ENCODE results near the gene SIGLEC1. TPM values are rescaled to one million over a fixed set of nuclear protein-coding genes. Genes with fewer than 3 reads are reported as not detected.

SIGLEC1 gene
- total RNA-seq, 1 donor: under 0.01 TPM

DNA sequence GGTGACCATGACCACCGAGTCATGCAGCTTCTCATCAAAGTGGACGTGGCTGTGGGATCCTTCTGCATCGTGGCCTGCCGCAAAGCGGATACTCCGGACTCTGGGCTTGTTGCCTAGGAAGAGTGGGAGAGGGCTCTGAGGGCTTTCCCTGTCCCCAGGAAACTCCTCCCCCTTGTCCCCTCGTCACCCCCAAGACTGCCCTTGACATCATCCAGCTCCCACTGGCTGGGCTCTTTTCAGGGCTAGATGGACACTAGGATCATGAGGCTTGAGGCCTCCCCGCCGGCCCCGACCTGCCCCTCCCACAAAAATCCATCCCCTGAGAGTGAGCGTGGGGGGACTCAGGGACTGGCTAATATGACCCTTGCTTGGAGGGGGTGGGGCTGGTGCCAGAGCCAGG lies 46.2 kb upstream of the SIGLEC1 start:
- Histone ChIP-seq H3K4me1 (ENCODE audit: insufficient read depth, low read length) (no peaks in the 10 kb centered on the region), H3K27me3 (ENCODE audit: insufficient read depth, low read length) (no peaks in the 10 kb centered on the region), H3K79me2 (ENCODE audit: insufficient read depth, low read length) (peaks cover under 1% of the 10 kb centered on the region), H4K20me1 (ENCODE audit: insufficient read depth, low read length) (no peaks in the 10 kb centered on the region), H3K9me3 (ENCODE audit: low read depth, low read length) (no peaks in the 10 kb centered on the region), H3K36me3 (ENCODE audit: insufficient read depth, low read length) (peaks cover 13% of the 10 kb centered on the region), H3K4me2 (ENCODE audit: insufficient read depth, low read length) (no peak overlapping the region), H3K27ac (ENCODE audit: low read depth, low read length) (no peak overlapping the region), H3K4me3 (ENCODE audit: insufficient read depth, low read length) (no peak overlapping the region), H2AFZ (ENCODE audit: low read length) (no peak overlapping the region)
- TF ChIP-seq, protein P1, sequence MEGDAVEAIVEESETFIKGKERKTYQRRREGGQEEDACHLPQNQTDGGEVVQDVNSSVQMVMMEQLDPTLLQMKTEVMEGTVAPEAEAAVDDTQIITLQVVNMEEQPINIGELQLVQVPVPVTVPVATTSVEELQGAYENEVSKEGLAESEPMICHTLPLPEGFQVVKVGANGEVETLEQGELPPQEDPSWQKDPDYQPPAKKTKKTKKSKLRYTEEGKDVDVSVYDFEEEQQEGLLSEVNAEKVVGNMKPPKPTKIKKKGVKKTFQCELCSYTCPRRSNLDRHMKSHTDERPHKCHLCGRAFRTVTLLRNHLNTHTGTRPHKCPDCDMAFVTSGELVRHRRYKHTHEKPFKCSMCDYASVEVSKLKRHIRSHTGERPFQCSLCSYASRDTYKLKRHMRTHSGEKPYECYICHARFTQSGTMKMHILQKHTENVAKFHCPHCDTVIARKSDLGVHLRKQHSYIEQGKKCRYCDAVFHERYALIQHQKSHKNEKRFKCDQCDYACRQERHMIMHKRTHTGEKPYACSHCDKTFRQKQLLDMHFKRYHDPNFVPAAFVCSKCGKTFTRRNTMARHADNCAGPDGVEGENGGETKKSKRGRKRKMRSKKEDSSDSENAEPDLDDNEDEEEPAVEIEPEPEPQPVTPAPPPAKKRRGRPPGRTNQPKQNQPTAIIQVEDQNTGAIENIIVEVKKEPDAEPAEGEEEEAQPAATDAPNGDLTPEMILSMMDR (IDR thresholded peaks at IDR 0.05; ENCODE audit: extremely low read depth, low read depth, low read length): no peak
- peak; percentile 45 for DNase-seq (ENCODE audit: insufficient read length, low spot score, missing footprints)

DNA sequence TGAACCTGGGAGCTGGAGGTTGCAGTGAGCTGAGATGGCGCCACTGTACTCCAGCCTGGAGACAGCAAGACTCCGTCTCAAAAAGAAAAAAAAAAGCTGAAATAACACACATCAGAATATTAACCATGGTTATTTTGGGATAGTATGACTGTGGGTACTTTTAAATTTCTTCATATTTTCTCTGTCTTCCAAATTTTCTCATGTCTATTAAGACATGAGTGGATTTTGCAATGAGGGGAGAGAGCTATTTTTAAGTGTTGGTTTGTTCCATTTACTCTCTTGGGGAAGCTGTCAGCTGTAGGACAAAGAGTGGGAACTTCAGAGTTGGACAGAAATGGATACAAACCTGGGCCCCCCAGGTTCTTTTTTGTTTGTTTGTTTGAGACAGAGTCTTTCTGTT lies 44.9 kb upstream of the SIGLEC1 start:
- Histone ChIP-seq H3K4me1 (ENCODE audit: insufficient read depth, low read length) (no peaks in the 10 kb centered on the region), H3K9me3 (ENCODE audit: low read depth, low read length) (no peaks in the 10 kb centered on the region), H3K4me3 (ENCODE audit: insufficient read depth, low read length) (no peak overlapping the region), H3K79me2 (ENCODE audit: insufficient read depth, low read length) (no peaks in the 10 kb centered on the region), H4K20me1 (ENCODE audit: insufficient read depth, low read length) (no peaks in the 10 kb centered on the region), H3K4me2 (ENCODE audit: insufficient read depth, low read length) (no peak overlapping the region), H3K36me3 (ENCODE audit: insufficient read depth, low read length) (peaks cover 13% of the 10 kb centered on the region), H2AFZ (ENCODE audit: low read length) (no peak overlapping the region), H3K27me3 (ENCODE audit: insufficient read depth, low read length) (no peaks in the 10 kb centered on the region), H3K27ac (ENCODE audit: low read depth, low read length) (no peak overlapping the region)
- peak; percentile 22 for DNase-seq (ENCODE audit: insufficient read length, low spot score, missing footprints)
- TF ChIP-seq, protein P1 (IDR thresholded peaks at IDR 0.05; ENCODE audit: extremely low read depth, low read depth, low read length): no peak

DNA sequence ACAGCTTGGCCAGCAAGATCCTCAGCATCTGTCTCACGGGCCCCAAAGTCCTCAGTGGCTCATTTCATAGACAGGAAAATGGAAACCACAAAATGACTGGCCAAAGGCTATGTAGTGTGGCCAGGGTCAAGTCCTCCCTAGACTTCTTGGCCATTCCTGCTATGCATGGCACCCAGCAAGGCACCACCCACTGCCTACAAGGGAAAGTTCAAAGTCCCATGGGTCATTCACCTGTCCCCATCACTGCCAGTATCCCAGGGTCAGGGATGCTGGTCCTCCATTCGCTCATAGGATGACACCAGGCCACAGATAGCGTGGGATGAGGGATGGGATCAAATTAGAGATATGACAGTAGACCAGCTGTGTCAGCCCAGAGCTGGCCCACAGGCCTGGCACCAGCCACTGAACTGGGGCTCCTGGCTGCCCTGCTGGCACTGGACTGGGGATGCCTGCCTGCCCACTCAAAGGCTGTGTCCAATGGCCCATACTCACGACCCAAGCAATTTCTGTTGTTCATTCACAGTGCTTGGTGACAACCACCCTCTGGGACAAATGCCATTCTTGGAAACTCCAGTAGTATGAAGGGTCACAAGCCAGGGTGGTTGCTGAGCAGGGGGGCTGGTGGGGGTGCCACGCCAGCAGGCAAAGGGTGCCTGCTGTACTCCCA lies 43.5 kb upstream of the SIGLEC1 start:
- Histone ChIP-seq H3K79me2 (ENCODE audit: insufficient read depth, low read length) (no peaks in the 10 kb centered on the region), H3K27ac (ENCODE audit: low read depth, low read length) (no peak overlapping the region), H3K4me1 (ENCODE audit: insufficient read depth, low read length) (no peaks in the 10 kb centered on the region), H2AFZ (ENCODE audit: low read length) (no peak overlapping the region), H3K36me3 (ENCODE audit: insufficient read depth, low read length) (peaks cover 8% of the 10 kb centered on the region), H3K4me3 (ENCODE audit: insufficient read depth, low read length) (no peak overlapping the region), H3K9me3 (ENCODE audit: low read depth, low read length) (no peaks in the 10 kb centered on the region), H3K4me2 (ENCODE audit: insufficient read depth, low read length) (no peak overlapping the region), H3K27me3 (ENCODE audit: insufficient read depth, low read length) (no peaks in the 10 kb centered on the region), H4K20me1 (ENCODE audit: insufficient read depth, low read length) (no peaks in the 10 kb centered on the region)
- DNase-seq (ENCODE audit: insufficient read length, low spot score, missing footprints): peak; percentile 68
- TF ChIP-seq, protein P1 (IDR thresholded peaks at IDR 0.05; ENCODE audit: extremely low read depth, low read depth, low read length): no peak

DNA sequence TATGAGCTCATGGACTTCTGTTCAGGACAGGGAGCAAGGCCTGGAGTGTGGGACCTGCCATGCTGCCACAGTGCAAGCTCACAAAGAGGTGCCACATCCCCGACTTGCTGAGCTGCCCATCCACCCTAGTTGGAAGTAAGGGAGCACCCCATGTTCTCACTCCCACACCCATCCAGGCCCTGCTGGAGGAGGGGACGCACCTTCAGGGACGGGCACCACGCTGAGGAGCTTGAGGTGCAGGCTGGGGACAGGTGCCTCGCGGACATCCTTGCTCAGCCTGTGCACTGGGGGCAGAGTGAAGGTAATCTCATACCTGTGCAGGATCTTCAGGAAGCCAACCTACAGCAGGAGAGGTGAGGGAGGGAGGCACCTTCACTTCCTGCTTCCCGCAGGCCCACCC lies 42.9 kb upstream of the SIGLEC1 start:
- Histone ChIP-seq H3K9me3 (ENCODE audit: low read depth, low read length) (no peaks in the 10 kb centered on the region), H3K27me3 (ENCODE audit: insufficient read depth, low read length) (no peaks in the 10 kb centered on the region), H3K36me3 (ENCODE audit: insufficient read depth, low read length) (peaks cover 8% of the 10 kb centered on the region), H3K4me3 (ENCODE audit: insufficient read depth, low read length) (no peak overlapping the region), H4K20me1 (ENCODE audit: insufficient read depth, low read length) (no peaks in the 10 kb centered on the region), H3K4me2 (ENCODE audit: insufficient read depth, low read length) (no peak overlapping the region), H3K4me1 (ENCODE audit: insufficient read depth, low read length) (no peaks in the 10 kb centered on the region), H3K79me2 (ENCODE audit: insufficient read depth, low read length) (no peaks in the 10 kb centered on the region), H2AFZ (ENCODE audit: low read length) (no peak overlapping the region), H3K27ac (ENCODE audit: low read depth, low read length) (no peak overlapping the region)
- TF ChIP-seq, protein P1 (IDR thresholded peaks at IDR 0.05; ENCODE audit: extremely low read depth, low read depth, low read length): no peak
- peak; percentile 62 for DNase-seq (ENCODE audit: insufficient read length, low spot score, missing footprints)

All from osteoblast (primary cell).